DND-41 (cell line): Measurements from ENCODE around the gene NSUN2.

Experiments
- EZH2 ChIP-seq: IDR thresholded peaks from 3 replicates; pipeline ENCODE4 v1.6.1; 2012; ENCODE audit warnings: borderline replicate concordance, low read depth, mild to moderate bottlenecking, moderate library complexity, low read length, inconsistent platforms; ENCODE audit not compliant: severe bottlenecking
- TF ChIP-seq, protein P1 (sequence below): IDR thresholded peaks from 2 replicates; pipeline ENCODE4 v1.5.1; 2012; ENCODE audit warnings: borderline replicate concordance, low read length, moderate library complexity, mild to moderate bottlenecking; ENCODE audit not compliant: poor library complexity, severe bottlenecking; ENCODE audit errors: extremely low read depth

DNA sequence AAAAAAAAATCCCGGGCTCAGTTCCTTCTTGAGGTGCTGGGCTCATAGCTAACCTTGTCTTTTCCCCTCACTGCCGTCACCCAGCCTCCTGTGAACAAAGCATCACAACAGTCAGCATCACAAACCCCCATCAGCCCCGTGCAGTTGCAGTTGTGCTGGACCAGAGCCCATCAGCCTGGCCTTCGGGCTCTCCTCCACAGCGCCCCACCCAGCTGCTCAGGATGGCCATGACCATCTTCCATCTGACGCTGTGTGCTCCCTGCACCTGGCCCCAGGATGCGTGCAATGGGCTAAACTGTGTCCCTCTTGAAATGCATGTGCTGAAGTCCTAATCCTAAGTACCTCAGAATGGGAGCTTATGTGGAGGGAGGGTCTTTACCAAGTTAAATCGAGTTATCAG, 48.1 kb downstream of the NSUN2 start:
- TF ChIP-seq, protein P1, sequence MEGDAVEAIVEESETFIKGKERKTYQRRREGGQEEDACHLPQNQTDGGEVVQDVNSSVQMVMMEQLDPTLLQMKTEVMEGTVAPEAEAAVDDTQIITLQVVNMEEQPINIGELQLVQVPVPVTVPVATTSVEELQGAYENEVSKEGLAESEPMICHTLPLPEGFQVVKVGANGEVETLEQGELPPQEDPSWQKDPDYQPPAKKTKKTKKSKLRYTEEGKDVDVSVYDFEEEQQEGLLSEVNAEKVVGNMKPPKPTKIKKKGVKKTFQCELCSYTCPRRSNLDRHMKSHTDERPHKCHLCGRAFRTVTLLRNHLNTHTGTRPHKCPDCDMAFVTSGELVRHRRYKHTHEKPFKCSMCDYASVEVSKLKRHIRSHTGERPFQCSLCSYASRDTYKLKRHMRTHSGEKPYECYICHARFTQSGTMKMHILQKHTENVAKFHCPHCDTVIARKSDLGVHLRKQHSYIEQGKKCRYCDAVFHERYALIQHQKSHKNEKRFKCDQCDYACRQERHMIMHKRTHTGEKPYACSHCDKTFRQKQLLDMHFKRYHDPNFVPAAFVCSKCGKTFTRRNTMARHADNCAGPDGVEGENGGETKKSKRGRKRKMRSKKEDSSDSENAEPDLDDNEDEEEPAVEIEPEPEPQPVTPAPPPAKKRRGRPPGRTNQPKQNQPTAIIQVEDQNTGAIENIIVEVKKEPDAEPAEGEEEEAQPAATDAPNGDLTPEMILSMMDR = no peak
- TF ChIP-seq EZH2 = no peak
